IPS-18a (cell line): ENCODE measurements around the gene ATF6.

ENCODE experiments used
- H3K27ac ChIP-seq: one replicate; pipeline ENCODE4 v1.5.1; 2013; ENCODE audit warnings: low read length
- H3K27me3 ChIP-seq: one replicate; pipeline ENCODE4 v1.6.1; 2013; ENCODE audit warnings: mild to moderate bottlenecking, low read length; ENCODE audit not compliant: control insufficient read depth, insufficient read depth
- H3K36me3 ChIP-seq: one replicate; pipeline ENCODE4 v1.6.1; 2013; ENCODE audit warnings: low read depth, low read length; ENCODE audit not compliant: control insufficient read depth
- H3K4me1 ChIP-seq: one replicate; pipeline ENCODE4 v1.6.1; 2013; ENCODE audit warnings: low read depth, low read length; ENCODE audit not compliant: control insufficient read depth
- H3K4me3 ChIP-seq: one replicate; pipeline ENCODE4 v1.5.1; 2013; ENCODE audit warnings: low read length
- H3K9ac ChIP-seq: one replicate; pipeline ENCODE4 v1.6.1; 2013; ENCODE audit warnings: mild to moderate bottlenecking, low read length, moderate library complexity
- H3K9me3 ChIP-seq: one replicate; pipeline ENCODE4 v1.6.1; 2013; ENCODE audit warnings: low read depth, low read length; ENCODE audit not compliant: control insufficient read depth

The ATF6 gene

DNA sequence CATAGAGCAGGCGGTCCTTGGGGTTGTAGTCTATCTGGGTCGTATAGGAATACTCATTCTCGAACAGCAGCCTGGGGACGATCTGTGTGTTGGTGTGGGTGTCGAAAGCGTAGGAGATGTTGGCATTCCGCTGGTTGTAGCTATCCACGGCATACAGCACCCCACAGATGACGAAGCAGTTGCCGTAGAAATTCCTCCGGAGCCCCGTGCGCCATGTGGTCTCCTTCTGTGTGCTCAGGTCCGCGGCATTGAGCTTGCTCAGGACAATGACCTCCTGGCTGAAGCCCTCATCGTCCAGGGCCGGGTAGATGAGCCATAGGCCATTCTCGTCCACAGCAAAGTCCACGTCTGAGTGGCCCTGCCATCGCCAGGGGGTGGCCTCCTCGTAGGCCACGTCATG is 217.6 kb downstream of the ATF6 start:
- no peak overlapping the region for H3K9ac ChIP-seq
- H3K9me3 ChIP-seq: no peaks in the 10 kb centered on the region
- H3K36me3 ChIP-seq: no peaks in the 10 kb centered on the region
- H3K27me3 ChIP-seq: no peaks in the 10 kb centered on the region
- no peak overlapping the region for H3K27ac ChIP-seq
- H3K4me1 ChIP-seq: no peaks in the 10 kb centered on the region
- H3K4me3 ChIP-seq: no peak overlapping the region

DNA sequence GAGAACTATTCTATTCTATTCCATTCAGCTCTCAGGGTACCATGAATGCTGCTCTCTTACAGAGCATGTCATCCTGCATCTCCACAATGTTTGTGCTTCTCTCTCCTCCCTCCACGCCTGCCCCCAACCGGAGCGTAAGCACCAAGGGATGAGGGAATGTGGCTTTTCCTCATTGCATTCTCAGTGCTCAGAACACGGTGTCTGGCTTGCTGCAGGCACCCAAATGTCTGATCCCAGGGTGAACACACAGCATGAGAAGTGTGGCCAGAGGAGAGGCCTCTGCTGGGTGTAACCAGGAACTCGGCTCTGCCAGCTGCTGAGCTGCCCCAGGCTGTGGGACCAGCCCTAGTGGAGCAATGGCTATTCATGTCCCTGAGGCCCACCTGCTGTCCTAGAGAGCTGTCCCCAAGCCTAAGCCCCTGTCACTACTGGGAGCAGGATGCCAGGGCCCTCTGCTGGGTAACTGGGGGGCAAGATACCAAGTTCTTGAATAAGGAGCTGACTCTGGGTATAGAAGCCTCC is 219.2 kb downstream of the ATF6 start:
- H3K9ac ChIP-seq: no peak overlapping the region
- H3K36me3 ChIP-seq: no peaks in the 10 kb centered on the region
- no peaks in the 10 kb centered on the region for H3K9me3 ChIP-seq
- H3K27me3 ChIP-seq: no peaks in the 10 kb centered on the region
- no peak overlapping the region for H3K27ac ChIP-seq
- H3K4me3 ChIP-seq: no peak overlapping the region
- no peaks in the 10 kb centered on the region for H3K4me1 ChIP-seq

DNA sequence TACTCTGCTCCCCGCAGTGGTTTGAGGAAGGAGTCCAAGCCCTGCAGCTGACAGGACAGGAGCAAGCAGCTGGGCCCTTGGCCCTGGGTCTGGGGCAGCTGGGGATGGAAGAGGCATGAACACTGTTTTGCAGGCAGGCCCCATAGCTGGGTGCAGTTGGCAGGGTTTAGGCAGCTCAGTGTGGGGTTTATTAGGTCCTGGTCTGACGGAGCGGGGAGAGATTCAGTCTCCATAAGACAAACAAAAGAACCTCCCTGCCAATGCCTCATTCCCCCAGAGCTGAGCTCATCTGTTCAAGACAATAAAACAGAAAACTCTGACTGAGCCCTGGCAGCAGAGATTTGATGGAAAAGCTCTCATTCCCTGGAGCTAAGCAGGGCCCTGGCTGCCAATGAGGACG is 220.2 kb downstream of the ATF6 start:
- Histone ChIP-seq H3K9ac (no peak overlapping the region), H3K9me3 (no peaks in the 10 kb centered on the region), H3K36me3 (no peaks in the 10 kb centered on the region), H3K4me1 (no peaks in the 10 kb centered on the region), H3K27ac (no peak overlapping the region), H3K4me3 (no peak overlapping the region), H3K27me3 (no peaks in the 10 kb centered on the region)

DNA sequence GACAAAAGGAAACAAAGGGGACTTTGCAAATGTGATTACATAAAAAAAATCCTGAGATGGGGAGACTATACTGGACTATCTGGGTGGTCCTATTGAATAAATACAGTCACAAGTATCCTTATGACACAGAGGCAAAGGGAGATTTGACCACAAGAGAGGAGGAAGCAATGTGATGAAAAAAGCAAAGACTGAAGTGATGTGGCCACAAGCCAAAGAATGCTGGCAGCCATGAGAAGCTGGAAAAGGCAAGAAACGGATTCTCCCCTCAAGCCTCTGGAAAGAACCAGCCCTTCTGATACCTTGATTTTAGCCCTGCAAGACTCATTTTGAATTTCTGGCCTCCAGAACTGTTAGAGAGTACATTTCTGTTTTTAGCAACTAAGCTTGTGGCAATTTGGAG is 221.2 kb downstream of the ATF6 start:
- Histone ChIP-seq H3K27me3 (no peaks in the 10 kb centered on the region), H3K27ac (no peak overlapping the region), H3K9me3 (no peaks in the 10 kb centered on the region), H3K4me3 (no peak overlapping the region), H3K36me3 (no peaks in the 10 kb centered on the region), H3K4me1 (no peaks in the 10 kb centered on the region), H3K9ac (no peak overlapping the region)

DNA sequence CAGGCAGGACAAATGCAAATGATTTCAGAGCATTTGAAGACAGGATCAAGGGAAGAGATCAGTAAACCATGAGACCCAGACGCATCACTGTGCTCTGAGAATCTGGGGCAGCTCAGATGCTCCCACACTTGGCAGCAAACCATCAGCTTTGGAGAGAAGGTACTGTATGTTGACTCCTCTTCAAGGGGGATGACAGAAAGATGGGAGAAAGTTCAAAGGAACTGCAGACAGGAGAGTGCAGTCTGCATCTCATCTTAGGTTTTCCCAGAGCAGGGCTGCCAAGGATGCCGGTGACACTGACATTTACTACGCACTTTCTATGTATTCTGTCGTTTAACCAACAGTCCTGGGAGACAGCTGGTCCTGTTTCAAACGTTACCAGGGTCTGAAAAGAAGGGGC is 221.8 kb downstream of the ATF6 start:
- Histone ChIP-seq H3K4me1 (no peaks in the 10 kb centered on the region), H3K9me3 (no peaks in the 10 kb centered on the region), H3K9ac (no peak overlapping the region), H3K27me3 (no peaks in the 10 kb centered on the region), H3K27ac (no peak overlapping the region), H3K36me3 (no peaks in the 10 kb centered on the region), H3K4me3 (no peak overlapping the region)

DNA sequence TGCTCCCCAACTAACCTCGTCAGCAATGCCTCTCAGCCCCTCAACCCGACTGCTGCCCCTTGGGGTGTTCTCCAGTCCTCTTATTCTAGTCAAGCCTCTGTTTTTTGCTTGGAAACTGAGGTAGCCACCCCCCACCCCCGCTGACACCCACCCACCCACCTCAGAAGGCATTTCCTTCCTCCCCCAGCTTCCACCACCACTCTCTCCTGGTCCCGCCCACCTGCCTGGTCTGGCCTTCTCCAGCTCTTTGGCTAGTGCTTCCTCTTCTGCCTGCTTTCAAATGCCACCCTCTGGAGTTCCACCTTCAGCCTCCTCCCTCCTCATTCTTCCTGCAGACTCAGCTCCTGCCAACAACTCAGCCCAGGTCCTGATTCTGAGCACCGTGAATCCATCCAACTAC is 222.3 kb downstream of the ATF6 start:
- Histone ChIP-seq H3K27me3 (no peaks in the 10 kb centered on the region), H3K4me1 (no peaks in the 10 kb centered on the region), H3K36me3 (no peaks in the 10 kb centered on the region), H3K9ac (no peak overlapping the region), H3K9me3 (no peaks in the 10 kb centered on the region), H3K4me3 (no peak overlapping the region), H3K27ac (no peak overlapping the region)

DNA sequence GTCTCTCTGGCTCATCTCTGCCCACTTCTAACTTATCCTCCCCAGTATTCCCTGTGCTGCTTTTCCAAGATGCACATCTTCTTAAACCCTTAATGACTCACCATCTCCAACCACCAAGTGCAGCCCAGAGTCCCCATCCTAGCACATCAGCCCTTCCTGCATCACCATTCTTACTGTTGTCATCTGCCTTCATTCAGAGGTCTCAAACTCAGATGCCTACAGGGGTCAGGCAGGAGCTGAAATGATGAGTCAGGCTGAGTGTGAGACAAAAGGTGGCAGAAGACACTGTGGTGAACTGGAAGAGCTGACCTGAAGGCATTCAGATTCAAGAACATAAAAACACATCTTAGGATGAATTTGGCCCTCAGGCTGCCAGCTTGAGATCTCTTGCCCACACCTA is 223.0 kb downstream of the ATF6 start:
- H3K27me3 ChIP-seq: no peaks in the 10 kb centered on the region
- H3K9ac ChIP-seq: no peak overlapping the region
- H3K4me3 ChIP-seq: no peak overlapping the region
- no peaks in the 10 kb centered on the region for H3K36me3 ChIP-seq
- H3K4me1 ChIP-seq: no peaks in the 10 kb centered on the region
- no peaks in the 10 kb centered on the region for H3K9me3 ChIP-seq
- H3K27ac ChIP-seq: no peak overlapping the region

DNA sequence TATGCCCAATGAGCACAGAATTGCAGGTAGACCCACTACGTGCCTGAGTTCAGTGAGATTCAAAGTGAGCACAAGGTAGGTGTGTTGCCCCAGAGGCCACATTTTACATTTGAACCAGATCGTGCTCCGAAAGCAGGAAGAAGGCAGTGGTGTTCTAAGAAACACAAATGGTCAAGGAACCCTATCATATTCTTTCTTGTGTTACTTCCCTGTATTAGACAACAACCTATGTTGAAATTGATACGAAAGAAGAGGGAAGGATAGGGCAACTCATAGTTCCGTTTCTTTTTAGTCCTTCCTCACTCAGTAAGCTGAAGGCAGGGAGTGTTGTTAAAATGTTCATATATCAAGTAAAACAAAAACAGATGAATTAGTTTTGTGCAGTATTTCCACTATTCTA is 223.7 kb downstream of the ATF6 start:
- Histone ChIP-seq H3K9me3 (no peaks in the 10 kb centered on the region), H3K9ac (no peak overlapping the region), H3K27ac (no peak overlapping the region), H3K27me3 (no peaks in the 10 kb centered on the region), H3K4me1 (no peaks in the 10 kb centered on the region), H3K36me3 (no peaks in the 10 kb centered on the region), H3K4me3 (no peak overlapping the region)

DNA sequence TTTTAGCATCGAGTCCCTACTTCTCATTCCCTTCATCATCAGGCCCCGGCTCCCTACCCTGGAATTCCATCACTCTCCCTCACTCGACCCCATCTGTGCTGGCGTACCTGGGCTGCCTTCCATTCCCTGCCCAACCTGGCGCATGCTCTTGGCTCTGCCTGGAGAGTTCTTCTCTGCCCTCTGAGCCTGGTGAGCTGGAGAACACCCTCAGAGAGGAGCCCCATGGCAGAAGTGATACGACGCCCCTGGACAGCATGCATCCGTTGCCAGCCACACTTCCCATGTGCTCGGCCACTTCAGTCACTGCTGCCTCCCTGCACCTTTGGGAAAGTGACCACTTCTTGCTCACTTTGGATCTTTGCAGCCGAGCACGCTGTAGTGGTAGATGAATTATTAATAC is 227.5 kb downstream of the ATF6 start:
- Histone ChIP-seq H3K27ac (no peak overlapping the region), H3K27me3 (no peaks in the 10 kb centered on the region), H3K4me1 (no peaks in the 10 kb centered on the region), H3K36me3 (no peaks in the 10 kb centered on the region), H3K4me3 (no peak overlapping the region), H3K9me3 (no peaks in the 10 kb centered on the region), H3K9ac (no peak overlapping the region)

DNA sequence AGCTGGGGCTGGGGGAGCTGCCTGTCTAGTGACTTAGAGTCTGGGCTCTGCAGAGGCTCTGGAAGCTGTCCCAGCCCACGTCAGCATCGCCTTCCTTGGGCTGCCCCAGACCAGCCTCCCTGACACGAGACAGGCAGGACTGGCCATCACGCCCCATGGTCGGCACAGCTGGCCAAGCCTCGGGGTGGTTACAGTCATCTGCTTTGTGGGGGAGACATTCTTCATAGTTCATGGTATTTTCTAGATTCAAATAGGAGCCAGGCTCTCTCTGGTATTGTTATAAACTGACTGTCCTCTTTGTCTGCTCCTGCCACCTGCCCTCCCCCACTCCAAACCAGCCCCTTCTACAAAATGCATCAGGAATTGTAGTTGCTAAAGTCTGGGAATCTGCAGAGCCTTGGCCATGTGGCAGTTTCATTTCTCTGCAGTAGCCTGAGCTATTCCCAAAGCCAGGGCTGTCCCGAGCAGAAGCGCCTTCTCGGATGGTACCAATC is 228.1 kb downstream of the ATF6 start:
- H3K27ac ChIP-seq: no peak overlapping the region
- no peak overlapping the region for H3K4me3 ChIP-seq
- no peaks in the 10 kb centered on the region for H3K36me3 ChIP-seq
- H3K9ac ChIP-seq: no peak overlapping the region
- H3K9me3 ChIP-seq: no peaks in the 10 kb centered on the region
- no peaks in the 10 kb centered on the region for H3K27me3 ChIP-seq
- no peaks in the 10 kb centered on the region for H3K4me1 ChIP-seq

DNA sequence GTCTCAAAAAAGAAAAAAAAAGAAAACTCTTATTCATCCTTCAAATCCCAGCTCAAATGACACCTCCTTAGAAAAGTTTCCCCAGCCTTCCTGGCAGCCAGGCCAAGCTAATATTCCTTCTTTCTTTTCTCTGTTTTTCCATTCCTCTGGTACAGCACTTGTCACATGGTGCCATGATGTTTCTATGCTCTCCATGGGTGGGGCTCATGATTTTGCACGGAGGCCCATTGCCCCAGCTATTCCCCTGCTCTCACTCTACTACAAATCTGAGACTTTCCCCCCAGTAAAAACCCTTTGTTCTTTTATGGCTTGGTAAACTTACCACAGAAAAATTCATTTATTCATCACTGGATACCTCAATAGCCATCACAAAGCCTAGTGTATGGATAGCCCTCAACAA is 231.0 kb downstream of the ATF6 start:
- Histone ChIP-seq H3K27me3 (no peaks in the 10 kb centered on the region), H3K4me3 (no peak overlapping the region), H3K27ac (no peak overlapping the region), H3K36me3 (no peaks in the 10 kb centered on the region), H3K9ac (no peak overlapping the region), H3K4me1 (no peaks in the 10 kb centered on the region), H3K9me3 (no peaks in the 10 kb centered on the region)

DNA sequence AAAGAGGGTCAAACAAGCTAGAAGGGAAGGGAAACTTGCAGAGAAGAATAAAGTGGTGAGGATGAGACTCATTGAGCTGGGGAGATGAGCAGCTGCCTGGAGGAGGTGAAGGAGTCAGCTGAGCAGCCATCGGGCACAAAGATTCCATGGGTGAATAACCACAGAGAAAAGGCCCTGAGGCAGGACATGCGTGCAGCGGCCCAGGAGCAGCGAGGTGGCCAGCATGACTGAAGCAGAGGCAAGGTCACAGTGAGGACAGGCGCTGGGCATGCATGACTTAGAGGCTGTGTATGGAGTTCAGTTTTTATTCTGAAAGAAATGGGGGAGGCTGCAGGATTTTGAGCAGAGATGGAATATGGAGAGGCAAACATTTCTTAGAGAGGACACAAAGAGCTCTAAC is 232.7 kb downstream of the ATF6 start:
- no peak overlapping the region for H3K4me3 ChIP-seq
- no peak overlapping the region for H3K9ac ChIP-seq
- H3K36me3 ChIP-seq: no peaks in the 10 kb centered on the region
- H3K4me1 ChIP-seq: peaks cover under 1% of the 10 kb centered on the region
- H3K27ac ChIP-seq: no peak overlapping the region
- H3K9me3 ChIP-seq: no peaks in the 10 kb centered on the region
- H3K27me3 ChIP-seq: no peaks in the 10 kb centered on the region
